Dedifferentiated amniotic fluid mesenchymal stem cell (primary cell): ENCODE data around the gene ZFP62.
"Not testable (repeated sequence)": the region's sequence is repeated elsewhere in the genome, so short reads cannot be mapped to it uniquely, and the experiment has no call there.

Experiments used
- DNase-seq: peaks from one replicate; pipeline ENCODE4 v3.0.0-alpha.2; 2016; ENCODE audit errors: extremely low spot score

The ZFP62 gene

DNA sequence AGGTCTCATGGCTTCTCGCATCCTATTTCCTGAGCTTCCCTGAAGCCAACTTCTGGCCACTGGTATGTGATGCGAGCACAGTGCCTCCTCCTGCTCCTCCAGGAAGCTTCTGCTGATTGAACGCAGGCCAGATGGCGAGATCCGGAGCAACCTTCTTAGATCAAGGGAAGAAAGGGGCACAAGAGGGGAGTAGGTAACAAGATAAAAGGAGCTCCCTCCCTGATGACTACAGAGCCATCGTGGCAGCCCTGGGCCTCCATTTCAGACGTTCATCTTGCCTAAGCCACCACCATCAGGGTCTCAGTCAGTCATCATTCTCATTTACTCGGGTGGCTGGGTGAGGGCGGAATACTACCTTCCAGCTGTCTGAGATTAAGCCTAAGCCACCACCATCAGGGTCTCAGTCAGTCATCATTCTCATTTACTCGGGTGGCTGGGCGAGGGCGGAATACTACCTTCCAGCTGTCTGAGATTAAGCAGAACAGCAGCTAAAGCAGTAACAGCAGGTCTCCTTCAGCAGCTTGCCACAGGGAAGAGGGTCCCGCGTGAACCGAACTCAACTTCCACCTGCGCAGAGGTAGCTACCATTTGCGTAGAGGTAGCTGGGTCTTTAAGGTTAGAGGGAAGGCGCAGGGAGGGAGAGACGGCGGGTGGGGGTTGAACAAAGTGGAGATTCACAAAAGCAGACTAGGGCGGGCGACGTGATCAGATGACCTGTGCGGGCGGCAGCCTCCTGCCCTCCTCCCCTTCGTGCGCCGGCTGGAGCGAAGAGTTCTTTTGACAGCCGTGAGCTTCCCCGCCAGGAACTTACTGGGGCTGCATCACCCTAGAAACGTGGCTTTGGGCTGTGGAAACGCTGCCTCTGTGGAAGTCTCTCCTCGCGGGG lies 30.6 kb downstream of the ZFP62 start:
- DNase-seq: peak; percentile 20

DNA sequence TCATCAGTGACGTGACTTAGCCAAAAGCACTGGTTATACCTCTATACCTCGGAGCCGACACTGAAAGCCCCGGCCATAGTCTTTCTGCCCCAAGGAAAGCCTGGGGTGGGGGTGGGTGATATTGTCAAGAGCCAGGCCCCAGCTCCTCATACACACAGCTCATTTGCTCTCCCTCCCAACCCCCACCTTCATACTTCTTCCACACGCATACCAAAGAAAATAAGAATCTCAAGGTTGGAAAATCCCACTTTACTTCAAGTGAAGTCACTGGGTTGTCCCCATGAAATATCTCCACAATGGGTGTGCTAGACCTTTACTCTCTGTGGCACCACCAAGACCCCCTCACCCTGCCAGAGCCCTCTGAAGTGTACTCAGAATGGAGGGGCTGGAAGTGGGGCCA lies 31.4 kb downstream of the ZFP62 start:
- no peak for DNase-seq

DNA sequence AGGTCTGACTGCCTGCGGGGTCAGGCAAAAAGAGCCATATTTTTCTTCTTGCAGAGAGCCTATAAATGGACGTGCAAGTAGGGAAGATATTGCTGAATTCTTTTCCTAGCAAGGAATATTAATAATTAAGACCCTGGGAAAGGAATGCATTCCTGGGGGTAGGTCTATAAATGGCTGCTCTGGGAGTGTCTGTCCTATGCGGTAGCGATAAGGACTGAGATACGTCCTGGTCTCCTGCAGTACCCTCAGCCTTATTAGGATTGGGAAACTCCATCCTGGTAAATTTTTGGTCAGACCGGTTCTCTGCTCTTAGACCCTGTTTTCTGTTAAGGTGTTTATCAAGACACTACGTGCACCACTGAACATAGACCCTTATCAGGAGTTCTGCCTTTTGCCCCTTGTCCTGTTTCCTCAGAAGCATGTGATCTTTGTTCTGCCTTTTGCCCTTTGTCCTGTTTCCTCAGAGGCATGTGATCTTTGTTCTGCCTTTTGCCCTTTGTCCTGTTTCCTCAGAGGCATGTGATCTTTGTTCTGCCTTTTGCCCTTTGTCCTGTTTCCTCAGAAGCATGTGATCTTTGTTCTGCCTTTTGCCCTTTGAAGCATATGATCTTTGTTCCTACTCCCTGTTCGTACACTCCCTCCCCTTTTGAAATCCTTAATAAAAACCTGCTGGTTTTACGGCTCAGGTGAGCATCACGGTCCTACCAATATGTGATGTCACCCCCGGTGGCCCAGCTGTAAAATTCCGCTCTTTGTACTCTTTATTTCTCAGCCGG lies 32.1 kb downstream of the ZFP62 start:
- not testable (repeated sequence) for DNase-seq

DNA sequence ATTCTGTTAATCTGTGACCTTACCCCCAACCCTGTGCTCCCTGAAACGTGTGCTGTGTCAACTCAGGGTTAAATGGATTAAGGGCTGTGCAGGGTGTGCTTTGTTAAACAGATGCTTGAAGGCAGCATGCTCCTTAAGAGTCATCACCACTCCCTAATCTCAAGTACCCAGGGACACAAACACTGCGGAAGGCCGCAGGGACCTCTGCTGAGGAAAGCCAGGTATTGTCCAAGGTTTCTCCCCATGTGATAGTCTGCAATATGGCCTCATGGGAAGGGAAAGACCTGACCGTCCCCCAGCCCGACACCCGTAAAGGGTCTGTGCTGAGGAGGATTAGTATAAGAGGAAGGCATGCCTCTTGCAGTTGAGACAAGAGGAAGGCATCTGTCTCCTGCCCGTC lies 33.7 kb downstream of the ZFP62 start:
- DNase-seq: not testable (repeated sequence)

DNA sequence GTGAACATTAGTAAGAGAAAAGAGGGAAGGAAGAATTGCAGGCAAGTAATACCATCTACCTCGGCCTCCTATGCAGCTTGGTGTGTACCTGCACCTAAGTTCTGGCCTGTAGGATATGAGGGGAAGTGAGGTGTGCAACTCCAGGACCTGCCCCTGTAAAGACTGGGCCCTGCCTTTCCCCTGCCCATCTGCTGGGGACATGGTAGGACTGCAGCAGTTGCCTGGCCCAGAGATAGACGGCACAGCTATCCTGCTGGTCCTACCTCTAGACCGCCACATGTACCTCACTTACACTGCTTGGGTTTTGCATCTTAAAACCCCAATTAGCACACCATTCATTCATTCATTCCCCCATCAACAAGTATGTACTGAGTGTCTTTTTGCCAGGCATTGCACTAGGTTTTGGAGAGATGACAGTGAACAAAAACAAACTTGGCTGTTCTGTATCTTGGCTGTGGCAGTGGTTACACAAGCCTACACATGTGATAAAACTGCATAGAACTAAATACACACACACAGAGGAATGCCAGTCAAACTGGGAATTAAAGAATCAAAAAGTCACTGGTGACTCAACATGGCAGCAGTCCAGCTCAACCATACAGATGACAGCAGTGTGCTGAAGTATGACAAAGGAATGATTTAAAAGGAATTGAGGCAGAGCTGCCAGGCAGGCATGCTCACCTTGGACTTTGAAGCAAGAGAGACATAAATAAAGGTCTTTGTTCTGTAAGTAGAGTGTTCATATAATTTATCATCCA lies 35.1 kb downstream of the ZFP62 start:
- peak; percentile 72 for DNase-seq

DNA sequence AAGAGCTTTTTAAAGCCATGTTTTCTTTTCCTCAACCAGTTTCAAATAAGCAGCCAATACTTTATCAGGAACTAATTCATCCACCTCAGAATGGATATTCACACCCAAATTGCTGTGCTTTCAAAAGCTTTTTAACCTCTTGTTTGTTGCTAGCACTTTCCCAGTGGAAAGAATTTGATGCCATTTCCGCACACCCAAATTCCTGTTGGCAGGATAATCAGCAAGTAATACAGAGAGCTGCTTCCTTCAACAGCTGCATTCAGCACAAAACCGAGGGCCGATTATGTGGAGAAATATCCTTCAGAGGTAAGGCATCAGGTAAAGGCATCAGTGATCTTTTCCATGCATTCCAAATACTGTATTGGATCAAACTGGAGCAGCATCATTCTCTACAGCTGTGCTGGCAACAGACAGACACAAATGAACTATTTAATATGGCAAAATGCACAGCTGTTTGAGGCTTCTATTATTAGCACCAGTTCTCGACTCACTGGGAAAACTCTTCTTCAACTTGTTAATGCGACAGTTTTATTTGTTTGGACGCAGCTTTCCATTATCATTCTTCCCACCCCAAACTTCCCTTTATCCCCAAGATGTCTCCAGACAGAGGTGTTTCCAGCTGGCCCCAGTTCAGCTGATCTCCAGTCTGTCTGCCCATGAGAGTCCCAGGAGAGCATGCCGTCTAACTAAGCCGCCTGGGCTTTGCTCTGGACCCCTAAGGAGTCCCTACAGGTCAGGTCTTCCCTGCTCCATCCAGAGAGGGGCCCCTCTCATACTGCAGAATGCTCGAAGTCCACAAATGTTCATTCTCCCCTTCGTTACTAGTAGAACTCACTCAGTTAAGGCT lies 36.2 kb downstream of the ZFP62 start:
- DNase-seq: no peak

DNA sequence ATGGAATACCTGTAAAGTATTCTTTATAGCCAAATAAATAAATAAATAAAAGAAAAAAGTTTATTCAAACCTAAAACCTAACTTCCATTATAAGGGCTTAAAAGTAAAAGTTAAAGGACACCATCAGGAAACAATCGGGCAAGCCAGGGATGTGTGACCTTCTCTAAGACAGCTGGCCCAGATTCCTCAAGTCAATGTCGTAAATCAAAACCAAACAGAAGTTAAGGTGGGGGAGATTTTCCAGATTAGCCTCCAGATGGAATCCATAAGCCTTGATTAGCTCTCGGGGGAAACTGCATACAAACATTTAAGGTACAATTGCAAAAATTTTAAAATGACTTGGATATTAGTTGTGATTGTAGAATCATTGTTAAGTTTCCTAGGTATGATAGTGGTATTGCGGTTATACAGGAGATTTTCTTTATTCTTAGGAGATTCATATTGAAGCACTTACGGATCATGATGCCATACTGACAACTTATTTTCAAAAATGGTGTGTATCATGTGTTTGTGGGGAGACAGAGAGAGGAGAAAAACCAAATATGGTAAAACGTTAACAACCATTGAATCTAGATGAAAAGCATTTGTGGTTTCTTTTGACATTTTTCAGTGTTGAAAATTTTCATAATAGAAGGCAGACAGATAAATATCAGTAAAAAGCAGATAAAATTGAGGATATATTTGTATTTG lies 37.0 kb downstream of the ZFP62 start:
- DNase-seq: no peak

DNA sequence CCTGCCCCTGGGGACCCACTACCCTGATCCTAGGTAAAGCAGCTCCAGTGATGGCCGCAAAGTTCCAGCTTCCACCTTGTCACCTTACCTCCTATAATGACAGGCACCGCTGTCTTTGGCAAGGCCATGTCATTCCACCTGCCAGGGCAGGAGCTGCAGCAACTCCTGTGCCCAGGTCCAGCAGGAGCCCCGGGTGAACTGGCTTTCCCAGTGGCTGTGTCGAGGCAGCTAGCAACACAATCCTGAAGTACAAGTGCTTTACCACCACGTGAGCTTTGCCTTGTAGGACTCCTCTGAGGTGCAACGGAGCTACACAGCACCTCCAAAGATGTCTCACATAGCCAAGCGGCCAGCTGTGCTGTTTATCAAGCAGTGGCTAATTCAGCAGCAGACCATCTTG lies 37.7 kb downstream of the ZFP62 start:
- DNase-seq: no peak

DNA sequence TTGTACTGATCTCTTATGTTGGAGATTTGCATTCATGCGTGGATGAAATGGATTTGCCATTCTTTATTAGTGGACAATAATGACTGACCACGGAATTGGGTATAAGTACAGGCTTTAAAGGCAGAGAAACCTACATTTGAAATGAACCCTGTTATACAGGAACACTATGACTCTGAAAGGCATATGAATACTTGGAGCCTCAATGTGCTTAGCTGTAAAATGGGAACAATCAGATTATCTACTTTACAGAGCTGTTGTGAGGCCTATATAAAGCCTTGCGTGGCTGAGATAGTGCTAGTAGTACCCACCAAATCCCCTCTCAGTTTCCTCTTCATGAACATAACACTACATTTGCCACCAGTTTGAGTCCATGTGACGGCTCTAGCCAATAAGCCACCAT lies 39.5 kb downstream of the ZFP62 start:
- DNase-seq: no peak

DNA sequence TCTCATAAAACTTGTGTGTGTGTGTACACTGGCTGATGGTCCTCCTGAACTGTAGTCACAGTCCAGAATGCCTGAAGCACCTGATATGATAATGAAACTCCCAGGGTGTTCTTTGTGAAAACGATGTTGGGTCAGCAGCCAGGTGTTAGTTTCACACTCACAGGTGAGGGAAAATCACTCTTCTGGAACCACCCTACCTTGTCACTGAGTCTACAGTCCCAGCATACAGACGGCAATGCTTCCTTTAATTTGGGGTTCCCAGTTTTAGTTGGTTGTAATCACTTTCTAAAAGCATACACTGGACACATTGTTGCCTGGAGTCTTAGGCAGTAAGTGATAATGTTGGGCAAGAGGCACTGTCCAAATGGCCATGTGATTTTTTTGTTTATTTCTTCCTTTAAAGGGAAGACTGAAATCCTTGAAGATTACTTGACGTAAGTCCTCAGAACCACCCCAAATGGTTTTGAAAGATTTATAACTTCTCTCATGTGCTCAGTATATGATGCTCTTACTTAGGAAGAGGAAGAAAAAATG lies 40.2 kb downstream of the ZFP62 start:
- DNase-seq: no peak

DNA sequence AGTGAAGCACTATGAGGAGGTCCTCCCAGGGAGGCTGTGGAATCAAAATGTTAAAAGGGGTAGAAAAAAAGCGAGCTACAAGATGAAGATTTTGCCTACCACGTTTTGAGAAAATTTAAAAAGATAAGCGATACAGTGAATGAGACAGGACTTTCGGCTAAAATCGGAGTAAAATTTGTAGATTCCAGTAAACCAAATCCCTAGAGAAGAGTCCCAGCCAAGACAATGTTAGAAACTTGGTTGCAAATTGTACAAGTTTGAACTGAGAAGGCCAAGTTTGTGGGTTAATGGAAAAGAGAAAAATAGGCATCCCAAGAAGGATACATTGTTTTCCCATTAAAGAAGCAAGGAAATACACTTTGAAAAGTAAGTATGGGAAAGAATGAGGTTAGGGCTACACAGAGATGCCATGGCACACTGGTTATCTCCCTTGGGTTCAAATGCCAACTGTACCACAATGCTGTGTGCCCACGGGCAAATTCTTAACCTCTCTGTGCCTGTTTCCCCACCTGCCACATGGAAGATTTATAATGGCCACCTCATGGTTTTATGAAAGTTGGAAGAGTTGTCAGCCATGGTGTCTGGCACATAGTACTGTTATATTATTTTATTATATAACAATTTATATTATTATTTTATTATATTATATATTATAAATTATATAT lies 42.3 kb downstream of the ZFP62 start:
- DNase-seq: no peak

DNA sequence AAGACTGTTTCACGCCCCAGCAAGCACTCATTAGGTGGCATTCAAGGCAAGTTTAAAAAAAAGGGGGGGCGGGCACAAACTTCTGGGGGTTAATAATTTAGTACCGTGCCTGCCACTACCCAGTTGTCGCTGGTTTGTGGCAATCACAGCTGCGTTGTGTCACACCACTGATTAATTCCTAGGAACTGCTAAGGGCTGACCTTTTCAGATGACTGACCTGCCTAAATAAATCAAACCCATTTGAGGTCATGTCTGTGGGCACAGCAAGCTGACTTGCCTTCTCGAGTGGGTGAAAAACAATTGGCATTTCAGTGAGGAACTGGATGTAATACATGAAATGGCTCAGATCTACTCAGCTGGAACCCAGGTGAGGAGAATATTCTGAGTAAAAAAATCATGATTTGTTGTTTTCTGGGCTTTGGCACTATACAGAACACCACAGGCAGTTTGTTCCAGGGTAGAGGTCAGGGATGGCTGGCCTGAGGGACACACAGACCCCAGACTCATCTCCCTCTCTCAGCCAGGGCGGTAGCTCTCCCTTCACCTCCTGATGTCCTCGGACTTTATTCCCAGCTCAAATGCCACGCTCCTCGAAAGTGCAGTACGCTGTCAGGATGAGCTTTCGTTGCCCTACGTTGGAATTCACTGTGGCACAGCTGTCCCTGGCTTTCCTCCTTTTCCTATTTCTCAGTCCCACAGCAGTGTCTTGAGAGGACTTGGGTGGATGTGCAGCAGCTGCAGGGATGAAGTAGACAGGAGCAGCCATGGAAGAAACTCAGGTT lies 43.0 kb downstream of the ZFP62 start:
- no peak for DNase-seq

DNA sequence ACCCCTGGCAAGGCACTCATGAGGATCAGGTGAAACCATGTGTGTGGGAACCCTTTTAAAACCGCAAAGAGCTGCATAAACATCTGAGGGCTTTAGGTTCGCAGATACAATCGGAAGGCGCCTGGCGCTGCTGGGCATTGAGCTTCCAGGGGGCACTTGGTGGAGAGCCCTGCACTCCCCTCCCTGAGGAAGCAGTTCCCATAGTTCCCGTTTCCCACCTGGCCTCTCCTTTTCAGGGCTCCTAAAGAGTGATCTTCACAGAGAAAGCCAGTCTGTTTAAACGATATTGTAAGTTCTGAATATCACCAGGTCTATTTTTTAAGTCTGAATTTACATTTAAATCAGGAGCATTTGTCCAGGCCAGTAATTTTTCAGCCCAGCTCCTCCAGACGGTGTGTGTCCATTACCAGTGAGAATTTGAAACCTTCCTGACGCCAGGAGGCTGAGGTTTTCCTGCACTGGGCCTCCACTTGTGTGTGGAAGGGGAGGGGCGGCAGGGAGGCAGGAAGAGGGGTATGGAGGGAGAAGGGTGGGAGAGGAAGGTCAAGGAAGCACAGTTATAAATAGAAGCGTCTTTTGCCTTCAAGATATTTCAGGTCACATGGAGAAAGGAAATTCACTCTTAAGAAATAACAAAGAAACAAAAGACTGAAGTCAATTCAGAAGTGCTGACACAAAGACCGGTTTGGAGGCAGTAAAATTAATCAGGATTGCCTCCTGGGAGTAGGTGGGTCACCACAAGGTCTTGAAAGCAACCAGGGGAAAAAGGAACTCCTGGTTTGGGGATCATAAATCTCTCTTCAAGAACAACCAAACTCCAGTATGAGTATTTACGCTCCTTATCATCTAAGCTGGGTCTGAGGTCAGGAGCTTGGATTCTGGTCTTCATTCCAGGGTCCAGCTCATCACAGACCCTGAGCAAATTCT lies 44.2 kb downstream of the ZFP62 start:
- DNase-seq: no peak

DNA sequence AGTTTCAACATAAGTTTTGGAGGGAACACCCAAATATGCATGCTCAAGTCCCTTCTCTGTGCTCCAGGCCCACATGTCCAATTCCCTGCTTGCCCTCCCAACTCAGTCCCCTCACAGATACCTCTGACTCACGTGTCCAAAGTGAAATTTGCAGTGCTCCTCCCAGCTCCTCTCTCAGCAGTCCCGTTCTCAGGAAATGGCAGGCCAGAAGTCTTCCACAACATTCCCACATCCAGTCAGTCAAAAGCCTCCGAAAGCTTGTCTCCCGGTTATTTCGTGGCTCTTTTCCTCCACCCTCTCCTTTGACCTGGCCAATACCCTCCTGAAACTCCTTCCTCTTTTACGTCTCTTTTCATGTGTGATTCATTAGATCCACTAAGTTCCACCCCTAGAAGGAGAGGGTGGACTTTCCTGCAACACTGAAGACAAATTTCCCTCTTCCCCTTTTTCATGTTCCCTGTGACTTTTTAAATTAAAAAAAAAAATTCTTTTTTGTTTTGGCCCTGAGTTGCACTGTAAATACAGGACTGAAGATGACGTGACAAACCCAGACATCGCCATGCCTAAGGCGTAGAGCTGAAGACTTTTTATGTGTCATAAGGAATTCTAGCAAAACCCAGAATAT lies 45.7 kb downstream of the ZFP62 start:
- DNase-seq: no peak

DNA sequence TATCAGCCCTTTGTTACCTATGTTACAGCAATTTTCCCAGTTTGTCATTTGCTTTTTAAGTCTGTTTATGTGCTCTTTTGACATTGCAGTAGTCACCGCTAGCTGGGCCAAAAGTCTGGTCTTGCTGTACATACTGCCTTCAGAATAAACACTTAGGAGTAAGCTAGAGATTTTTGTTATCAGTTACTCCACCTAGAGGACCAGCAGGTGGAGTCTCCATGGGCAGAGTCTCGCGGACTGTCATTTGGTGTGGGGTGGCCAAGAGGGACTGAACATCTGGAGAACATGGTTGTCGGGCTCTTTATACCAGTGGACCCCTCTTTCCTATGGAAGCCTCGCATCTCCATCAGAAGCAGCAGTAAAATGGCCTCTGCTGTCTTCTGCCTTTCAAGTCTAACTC lies 47.7 kb downstream of the ZFP62 start:
- DNase-seq: no peak

DNA sequence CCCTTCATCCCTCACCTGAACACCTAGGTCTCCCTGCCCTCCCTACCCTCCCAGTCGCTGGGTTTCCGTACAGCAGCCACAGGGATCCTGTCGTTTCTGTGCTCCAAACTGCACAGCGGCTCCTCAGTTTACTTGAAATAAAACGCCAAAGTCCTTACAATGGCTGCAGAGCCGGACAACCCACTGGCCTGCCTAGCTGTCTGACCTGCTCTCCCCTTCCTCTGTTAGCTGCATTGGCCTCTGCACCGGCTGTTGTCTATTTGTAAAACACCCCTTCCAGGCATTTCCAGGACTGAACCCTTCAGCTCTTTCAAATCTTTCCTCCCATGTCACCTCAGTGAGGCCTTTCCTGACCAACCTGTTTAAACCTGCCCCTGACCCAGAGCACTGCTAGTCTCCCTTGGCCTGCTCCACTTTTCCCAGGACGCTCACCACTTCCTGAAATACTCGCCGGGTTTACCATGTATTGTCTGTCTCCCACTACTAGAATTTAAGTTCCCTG lies 49.4 kb downstream of the ZFP62 start:
- no peak for DNase-seq

DNA sequence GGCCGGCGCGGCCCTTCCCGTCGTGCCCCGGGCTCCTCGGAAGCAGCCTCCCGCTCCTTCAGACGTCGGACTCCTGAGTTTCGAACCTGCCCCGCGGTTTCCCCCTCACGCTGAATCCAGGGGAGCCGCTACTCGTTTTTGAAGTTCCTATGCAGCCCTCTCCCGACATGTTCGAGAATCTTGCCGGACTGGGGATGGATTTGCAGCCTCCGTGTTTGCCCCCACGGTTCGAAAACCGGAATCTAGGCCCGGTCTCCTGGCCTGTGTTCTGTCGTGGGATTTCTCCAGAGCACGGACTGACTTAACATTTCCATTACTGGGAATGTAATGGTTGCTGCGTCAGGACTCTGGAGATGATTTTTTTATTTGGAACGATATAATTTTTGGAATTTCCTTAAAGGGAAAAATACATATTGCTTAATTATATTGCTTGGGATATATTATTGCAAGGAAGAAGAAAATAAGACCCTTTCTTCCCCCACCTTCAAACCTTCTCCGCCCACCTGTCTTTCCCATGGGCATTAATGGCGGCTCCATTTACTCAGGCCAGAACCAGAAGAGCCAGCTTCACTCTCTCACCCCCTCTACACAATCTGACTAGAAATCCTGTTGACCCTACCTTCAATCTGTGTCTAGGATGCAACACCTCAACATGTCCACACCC lies 50.0 kb downstream of the ZFP62 start:
- DNase-seq: peak; percentile 36
